Subcutaneous adipose tissue (tissue), 4 donors: ENCODE results near the gene LRRC53. TPM values are rescaled to one million over a fixed set of nuclear protein-coding genes. Genes with fewer than 3 reads are reported as not detected.

Source experiments
- total RNA-seq, 4 donors: library from RNA; depleted of rRNA; stranded (reverse); fragments of >200 nt; gene quantifications; one replicate each; pipeline ENCODE4 v1.1.0, GENCODE V29; 2016
- TF ChIP-seq, protein P1 (sequence below): fragments of 450-650 bp; IDR thresholded peaks from one replicate; pipeline ENCODE4 v1.5.1; 2016; ENCODE audit warnings: low read depth, mild to moderate bottlenecking, control low read depth, antibody characterized with exemption, moderate library complexity

The LRRC53 gene, protein sequence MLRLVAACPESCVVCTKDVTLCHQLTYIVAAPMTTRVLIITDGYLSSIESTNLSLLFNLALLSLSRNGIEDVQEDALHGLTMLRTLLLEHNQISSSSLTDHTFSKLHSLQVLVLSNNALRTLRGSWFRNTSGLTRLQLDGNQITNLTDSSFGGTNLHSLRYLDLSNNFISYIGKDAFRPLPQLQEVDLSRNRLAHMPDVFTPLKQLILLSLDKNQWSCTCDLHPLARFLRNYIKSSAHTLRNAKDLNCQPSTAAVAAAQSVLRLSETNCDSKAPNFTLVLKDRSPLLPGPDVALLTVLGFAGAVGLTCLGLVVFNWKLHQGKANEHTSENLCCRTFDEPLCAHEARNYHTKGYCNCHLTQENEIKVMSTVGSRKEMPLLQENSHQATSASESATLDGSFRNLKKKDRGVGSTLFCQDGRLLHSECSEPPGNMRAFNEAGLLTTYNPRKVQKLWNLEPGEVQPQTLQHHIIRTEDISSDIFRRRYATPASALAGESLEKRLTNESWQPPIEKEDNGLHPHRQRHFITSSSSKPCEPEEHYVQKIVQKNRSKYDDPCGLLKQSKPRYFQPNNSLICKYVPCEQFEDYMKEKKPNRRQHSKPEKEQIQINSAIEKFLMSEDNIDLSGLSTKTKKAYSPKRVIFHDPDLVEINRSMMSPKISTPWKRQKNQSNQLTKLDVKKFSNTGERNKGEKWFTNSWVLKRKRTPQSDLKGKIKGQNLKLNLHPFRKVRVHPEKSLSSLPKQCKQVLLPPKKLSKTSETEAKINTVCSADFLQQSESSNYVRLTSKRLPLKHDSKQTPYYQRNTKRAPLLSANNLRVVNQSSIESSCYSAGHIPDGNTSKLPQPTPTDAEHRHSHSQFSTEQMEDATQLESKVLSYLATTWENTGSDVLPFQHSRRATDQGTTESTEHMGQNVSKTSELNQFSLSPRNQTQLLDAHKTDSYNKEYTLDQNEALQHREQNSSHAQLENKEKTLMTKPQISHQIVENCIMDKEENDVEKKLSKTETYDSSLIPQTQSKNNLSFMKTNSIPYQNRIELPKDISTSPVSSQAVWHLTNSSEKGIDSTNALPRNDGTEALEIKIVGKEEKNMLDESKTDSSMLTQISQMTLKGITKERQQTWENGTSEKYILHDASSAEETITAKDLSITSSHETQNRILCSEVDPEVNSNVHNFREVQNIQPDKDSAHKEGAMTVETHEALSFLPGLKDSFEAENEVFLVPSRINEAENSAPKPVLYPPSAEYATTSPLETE
- total RNA-seq: not detected

DNA sequence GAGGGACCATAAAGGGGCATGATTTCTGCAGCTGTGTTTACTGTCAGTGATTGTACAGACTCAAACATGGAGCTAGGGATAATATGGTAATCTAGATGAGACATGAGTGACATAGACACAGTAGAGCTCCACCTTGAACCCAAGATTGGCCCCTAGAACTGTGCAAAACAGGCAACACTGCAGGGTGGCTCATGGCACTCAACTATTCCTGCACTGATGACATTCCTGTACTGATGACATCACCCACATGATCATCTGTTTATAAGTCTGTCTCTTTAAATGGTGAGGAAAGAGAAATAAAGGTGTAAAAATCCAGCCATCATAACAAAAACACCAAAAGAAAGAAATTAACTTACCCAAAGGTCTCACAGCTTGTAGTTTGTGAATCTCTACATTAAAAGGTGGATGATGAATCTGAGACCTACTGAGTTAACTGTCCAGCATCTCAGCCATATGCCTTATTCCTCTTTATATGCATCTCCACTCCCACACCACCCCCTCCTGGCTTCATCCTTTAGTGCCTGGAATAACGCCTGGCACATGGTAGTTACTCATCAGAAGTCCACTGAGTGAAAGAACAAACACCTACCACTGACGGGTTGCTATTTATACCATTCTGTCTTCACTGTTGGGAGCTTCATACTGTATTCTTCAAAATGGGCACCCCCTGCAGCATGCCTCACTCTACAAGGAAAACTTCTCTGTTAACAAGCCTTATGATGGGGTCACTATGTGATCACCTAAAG, at the start of gene LRRC53:
TSS of gene LRRC53 (minus strand) at position 442 of the 746 bp plus-strand sequence. CDS start 29,262 bp downstream, outside the sequence.
- TF ChIP-seq, protein P1, sequence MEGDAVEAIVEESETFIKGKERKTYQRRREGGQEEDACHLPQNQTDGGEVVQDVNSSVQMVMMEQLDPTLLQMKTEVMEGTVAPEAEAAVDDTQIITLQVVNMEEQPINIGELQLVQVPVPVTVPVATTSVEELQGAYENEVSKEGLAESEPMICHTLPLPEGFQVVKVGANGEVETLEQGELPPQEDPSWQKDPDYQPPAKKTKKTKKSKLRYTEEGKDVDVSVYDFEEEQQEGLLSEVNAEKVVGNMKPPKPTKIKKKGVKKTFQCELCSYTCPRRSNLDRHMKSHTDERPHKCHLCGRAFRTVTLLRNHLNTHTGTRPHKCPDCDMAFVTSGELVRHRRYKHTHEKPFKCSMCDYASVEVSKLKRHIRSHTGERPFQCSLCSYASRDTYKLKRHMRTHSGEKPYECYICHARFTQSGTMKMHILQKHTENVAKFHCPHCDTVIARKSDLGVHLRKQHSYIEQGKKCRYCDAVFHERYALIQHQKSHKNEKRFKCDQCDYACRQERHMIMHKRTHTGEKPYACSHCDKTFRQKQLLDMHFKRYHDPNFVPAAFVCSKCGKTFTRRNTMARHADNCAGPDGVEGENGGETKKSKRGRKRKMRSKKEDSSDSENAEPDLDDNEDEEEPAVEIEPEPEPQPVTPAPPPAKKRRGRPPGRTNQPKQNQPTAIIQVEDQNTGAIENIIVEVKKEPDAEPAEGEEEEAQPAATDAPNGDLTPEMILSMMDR: no peak

DNA sequence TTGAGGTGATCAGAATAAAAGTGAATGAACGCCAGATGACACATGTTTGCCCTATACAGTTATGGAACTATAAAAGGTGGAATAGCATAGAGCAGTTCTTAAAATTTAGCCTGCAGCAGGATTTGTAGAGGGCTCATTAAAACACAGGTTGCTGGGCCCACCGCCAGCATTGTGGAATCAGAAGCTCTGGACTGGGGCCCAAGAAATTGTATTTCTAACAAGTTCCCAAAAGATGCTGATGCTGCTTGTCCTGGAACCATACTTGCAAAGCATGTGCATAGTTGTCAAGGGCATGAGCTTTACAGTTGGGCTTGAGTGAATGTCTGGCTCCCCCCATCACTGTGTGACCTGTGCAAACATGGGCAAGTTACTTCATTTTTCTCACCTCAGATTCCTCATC, 37.5 kb upstream of the LRRC53 start:
- TF ChIP-seq, protein P1: no peak

DNA sequence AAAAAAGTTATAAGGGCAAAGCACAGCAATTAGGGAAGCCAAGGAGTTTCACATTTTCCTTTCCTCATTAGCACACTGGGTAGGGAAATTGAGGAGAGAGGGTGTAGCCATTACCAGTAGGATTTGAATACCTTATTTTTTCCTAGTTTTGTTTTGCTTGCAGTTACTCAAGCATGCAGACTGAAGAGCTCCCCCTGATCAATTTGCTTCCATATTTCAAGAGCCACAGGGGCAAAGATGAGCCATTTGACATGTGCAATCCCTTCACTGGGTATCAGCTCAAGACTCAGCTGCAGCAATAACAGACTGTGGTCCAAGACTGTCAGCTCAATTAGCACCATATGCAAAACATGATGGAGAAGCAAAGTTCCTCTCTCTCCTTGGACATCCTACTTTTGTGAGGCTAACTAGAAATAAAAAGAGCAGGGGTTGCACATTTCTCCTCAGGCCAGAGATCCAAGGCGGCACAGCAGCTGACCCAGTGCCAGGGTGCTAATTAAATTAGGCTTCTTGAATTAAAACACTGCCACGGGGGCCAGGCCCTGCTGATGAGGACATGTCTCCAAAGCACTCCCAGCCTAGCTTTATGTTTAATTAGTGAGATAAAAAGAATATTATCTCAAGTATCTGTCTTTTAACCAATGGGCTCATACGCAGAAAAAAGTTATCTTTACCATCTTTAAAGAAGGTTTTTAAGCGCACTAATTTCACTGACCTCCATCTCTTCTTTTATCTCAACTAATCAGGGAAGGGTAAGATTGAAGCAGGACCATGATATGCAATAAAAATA, 36.7 kb upstream of the LRRC53 start:
- TF ChIP-seq, protein P1: no peak

DNA sequence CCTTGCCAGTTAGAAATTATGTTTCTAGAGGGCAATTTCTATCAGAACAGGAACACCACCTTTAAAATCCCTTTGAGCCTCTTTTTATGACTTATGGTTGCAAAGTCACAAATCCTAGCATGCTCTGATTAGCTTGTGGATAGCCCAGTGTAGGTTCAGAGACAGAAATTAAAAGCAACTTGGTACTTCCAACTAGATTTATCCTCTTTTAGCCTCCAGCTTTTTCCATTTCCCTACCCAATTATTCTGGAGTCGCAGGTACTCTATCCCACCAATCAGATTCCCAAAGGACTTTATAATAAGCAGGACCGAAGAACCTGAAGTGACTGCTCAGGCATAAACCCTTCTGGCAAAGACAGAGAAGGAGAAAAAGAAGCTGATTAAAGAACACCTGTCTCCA, 33.4 kb upstream of the LRRC53 start:
- TF ChIP-seq, protein P1: no peak

DNA sequence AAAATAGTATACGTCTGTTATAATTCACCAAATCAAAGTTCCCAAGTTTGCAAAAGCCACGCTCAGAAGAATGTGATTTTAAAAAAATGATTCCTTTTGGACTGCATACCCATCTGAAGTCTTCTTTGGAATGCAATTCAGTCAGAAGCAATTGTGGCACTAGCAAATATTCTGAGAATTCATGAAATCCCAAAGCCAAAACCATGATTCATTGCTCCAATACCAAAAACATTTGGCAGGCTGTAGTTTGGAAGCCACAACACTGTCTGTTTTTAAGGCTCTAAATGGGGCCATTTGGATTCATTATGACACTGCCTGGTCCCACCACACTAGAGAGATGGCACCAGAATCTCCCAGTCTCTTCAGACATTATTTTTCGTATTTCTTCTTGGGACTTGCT, 21.8 kb upstream of the LRRC53 start:
- TF ChIP-seq, protein P1: no peak

DNA sequence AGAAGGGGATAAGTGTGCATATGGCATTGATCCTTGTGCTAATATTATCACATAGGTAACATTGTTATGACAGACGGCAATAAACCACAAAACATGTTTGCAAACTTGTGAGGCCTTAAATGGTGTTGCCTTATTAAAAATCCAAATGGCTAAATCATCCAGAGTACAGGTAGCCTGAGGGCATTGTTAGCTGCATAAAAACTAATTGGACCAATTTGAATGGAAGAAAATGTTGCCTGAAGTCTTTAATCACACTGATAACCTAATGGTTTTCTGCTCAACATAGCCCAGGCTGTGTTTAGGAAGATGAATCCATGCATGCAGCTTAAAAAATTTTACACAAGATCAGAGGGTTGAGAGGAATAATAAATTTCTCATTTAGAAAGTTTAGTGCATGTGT, 19.4 kb upstream of the LRRC53 start:
- TF ChIP-seq, protein P1: no peak
